ENCODE results near the gene FKBP11.

DNA sequence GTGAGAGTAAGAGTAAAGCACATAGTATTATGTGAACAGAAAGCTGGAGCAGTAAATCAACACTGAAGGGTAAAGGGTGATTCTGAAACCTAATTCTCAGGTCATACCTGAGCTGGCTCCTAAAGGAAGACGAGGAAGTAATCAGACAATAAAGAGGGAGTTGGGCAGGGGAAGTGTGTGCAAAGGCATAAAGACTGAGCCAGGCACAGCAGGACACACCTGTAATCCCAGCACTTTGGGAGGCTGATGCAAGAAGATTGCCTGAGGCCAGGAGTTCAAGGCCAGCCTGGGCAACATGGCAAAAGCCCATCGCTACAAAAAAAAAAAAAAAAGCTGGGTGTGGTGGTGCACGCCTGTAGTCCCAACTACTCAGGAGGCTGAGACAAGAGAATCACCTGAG, 22.4 kb upstream of the FKBP11 start:
- TF ChIP-seq, protein P1, sequence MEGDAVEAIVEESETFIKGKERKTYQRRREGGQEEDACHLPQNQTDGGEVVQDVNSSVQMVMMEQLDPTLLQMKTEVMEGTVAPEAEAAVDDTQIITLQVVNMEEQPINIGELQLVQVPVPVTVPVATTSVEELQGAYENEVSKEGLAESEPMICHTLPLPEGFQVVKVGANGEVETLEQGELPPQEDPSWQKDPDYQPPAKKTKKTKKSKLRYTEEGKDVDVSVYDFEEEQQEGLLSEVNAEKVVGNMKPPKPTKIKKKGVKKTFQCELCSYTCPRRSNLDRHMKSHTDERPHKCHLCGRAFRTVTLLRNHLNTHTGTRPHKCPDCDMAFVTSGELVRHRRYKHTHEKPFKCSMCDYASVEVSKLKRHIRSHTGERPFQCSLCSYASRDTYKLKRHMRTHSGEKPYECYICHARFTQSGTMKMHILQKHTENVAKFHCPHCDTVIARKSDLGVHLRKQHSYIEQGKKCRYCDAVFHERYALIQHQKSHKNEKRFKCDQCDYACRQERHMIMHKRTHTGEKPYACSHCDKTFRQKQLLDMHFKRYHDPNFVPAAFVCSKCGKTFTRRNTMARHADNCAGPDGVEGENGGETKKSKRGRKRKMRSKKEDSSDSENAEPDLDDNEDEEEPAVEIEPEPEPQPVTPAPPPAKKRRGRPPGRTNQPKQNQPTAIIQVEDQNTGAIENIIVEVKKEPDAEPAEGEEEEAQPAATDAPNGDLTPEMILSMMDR (IDR thresholded peaks at IDR 0.05) = no peak
- TF ChIP-seq POLR2A (IDR thresholded peaks at IDR 0.05) = no peak
